Left lung (tissue), 10 donors: ENCODE results near the gene KLF16. TPM values are rescaled to one million over a fixed set of nuclear protein-coding genes. Genes with fewer than 3 reads are reported as not detected.

ENCODE experiments used
- ATAC-seq: fragments of 200-7000 bp; cut with Tn5 transposase; one replicate; pipeline ENCODE4 v1.9.1; 2020; ENCODE audit warnings: moderate library complexity
- DNase-seq, 4 donors: peaks; one replicate each; pipeline ENCODE4 v3.0.0-alpha.2; 2013 to 2020
- H3K27ac ChIP-seq, 2 donors: fragments of 200-600 bp; sonication (generic) in 1 of 2; one replicate each; pipeline versions ENCODE4 v1.5.0 to v1.8.0; 2020 to 2021
- H3K27me3 ChIP-seq, 2 donors: fragments of 200-600 bp; sonication (generic) in 1 of 2; one replicate each; pipeline versions ENCODE4 v1.5.0 to v1.8.0; 2020 to 2021
- H3K36me3 ChIP-seq, 2 donors: fragments of 200-600 bp; sonication (generic) in 1 of 2; one replicate each; pipeline versions ENCODE4 v1.5.0 to v1.8.0; 2020 to 2021
- H3K4me1 ChIP-seq, 2 donors: fragments of 200-600 bp; one replicate each; pipeline ENCODE4 v1.8.0; 2021
- H3K4me3 ChIP-seq, 2 donors: fragments of 200-600 bp; sonication (generic) in 1 of 2; one replicate each; pipeline versions ENCODE4 v1.5.0 to v1.8.0; 2020 to 2021; ENCODE audit warnings: mild to moderate bottlenecking in 1 of 2
- H3K9me3 ChIP-seq, 2 donors: fragments of 200-600 bp; sonication (generic) in 1 of 2; one replicate each; pipeline versions ENCODE4 v1.5.0 to v1.8.0; 2020 to 2021
- CTCF ChIP-seq, 2 donors: fragments of 200-600 bp; sonication (generic) in 1 of 2; IDR thresholded peaks; one replicate each; pipeline versions ENCODE4 v1.5.0 to v1.8.0; 2021; ENCODE audit warnings: antibody characterized with exemption in 2 of 2
- intact Hi-C, 2 donors: fragments of 100-400 bp; cut with DNase I; formaldehyde crosslinking; loops; one replicate each; pipeline versions ENCODE4 v1.11.2 to v1.14.2; 2022
- polyA plus RNA-seq, 6 donors: library from polyadenylated mRNA; unstranded; fragments of 120-200 nt; gene quantifications; one replicate each; pipeline ENCODE4 v1.2.1, GENCODE V29; 2013; ENCODE audit not compliant: insufficient read length in 6 of 6
- total RNA-seq, 2 donors: library from RNA; stranded (reverse); fragmentation: NEBNext Ultra II Directional; extraction: Animal tissue kit (Norgen Biotek cat#: 25700); gene quantifications; one replicate each; pipeline ENCODE4 v1.2.1, GENCODE V29; 2021
- donor health status: DM: no; HTN: yes; CAD: no.
- donor health status: DM: no; HTN: no; CAD: no.

The KLF16 gene
- total and polyA plus RNA-seq, 8 donors, result 4.3 to 28.8 (median 7.6) TPM

- ATAC-seq (peak; percentile 54), DNase-seq (peak in 3 of 4 donors; percentile 67 to 96 (median 85))
- Histone ChIP-seq H3K9me3 (no peaks in the 10 kb centered on the region), H3K4me3 (no peak overlapping the region), H3K4me1 (peaks cover 33 to 77% of the 10 kb centered on the region in 2 donors), H3K36me3 (peaks cover 0 to 7% of the 10 kb centered on the region in 2 donors), H3K27me3 (no peaks in the 10 kb centered on the region), H3K27ac (peak overlapping the region in 1 of 2 donors; percentile 97)
- peak; percentile 83 to 97 for TF ChIP-seq CTCF (IDR thresholded peaks at IDR 0.05)
- intact Hi-C loops, result no loop called here
These were observed 9.9 kb downstream of the KLF16 start for GRCh38 chr19:1853295-1854038.

- peaks cover 28 to 70% of the 10 kb centered on the region in 2 donors for H3K4me1 ChIP-seq
- no peaks in the 10 kb centered on the region for H3K9me3 ChIP-seq
- no peak for ATAC-seq
- no peaks in the 10 kb centered on the region for H3K27me3 ChIP-seq
- intact Hi-C loops, result no loop called here
- peaks cover 0 to 7% of the 10 kb centered on the region in 2 donors for H3K36me3 ChIP-seq
- TF ChIP-seq CTCF (IDR thresholded peaks at IDR 0.05), result no peak
- no peak overlapping the region for H3K27ac ChIP-seq
- H3K4me3 ChIP-seq, result no peak overlapping the region
- no peak for DNase-seq
These were observed 10.7 kb downstream of the KLF16 start for GRCh38 chr19:1852581-1853128.

GRCh38 chr19:1851654-1852580, 11.5 kb downstream of the KLF16 start:
- intact Hi-C loops, result no loop called here
- peaks cover 0 to 7% of the 10 kb centered on the region in 2 donors for H3K36me3 ChIP-seq
- no peak for ATAC-seq
- no peaks in the 10 kb centered on the region for H3K9me3 ChIP-seq
- peak in 2 of 4 donors; percentile 78 to 82 for DNase-seq
- H3K27me3 ChIP-seq, result no peaks in the 10 kb centered on the region
- no peak overlapping the region for H3K27ac ChIP-seq
- TF ChIP-seq CTCF (IDR thresholded peaks at IDR 0.05), result no peak
- peaks cover 29 to 70% of the 10 kb centered on the region in 2 donors for H3K4me1 ChIP-seq
- H3K4me3 ChIP-seq, result no peak overlapping the region

GRCh38 chr19:1850809-1851653, 12.3 kb downstream of the KLF16 start:
- intact Hi-C loops, result no loop called here
- DNase-seq, result no peak
- Histone ChIP-seq H3K27me3 (no peaks in the 10 kb centered on the region), H3K27ac (no peak overlapping the region), H3K4me1 (peaks cover 32 to 70% of the 10 kb centered on the region in 2 donors), H3K9me3 (no peaks in the 10 kb centered on the region), H3K4me3 (no peak overlapping the region), H3K36me3 (peaks cover 0 to 7% of the 10 kb centered on the region in 2 donors)
- TF ChIP-seq CTCF (IDR thresholded peaks at IDR 0.05), result no peak
- no peak for ATAC-seq
